Skeletal muscle tissue (tissue), 4 donors: ENCODE measurements around the gene CELSR3. TPM values are rescaled to one million over a fixed set of nuclear protein-coding genes. Genes with fewer than 3 reads are reported as not detected.

Experiments used
- H3K27ac ChIP-seq: one replicate; pipeline ENCODE4 v1.7.0; 2013; ENCODE audit warnings: mild to moderate bottlenecking, low read depth, low read length, inconsistent platforms
- H3K27me3 ChIP-seq, 3 donors: one replicate each; pipeline ENCODE4 v1.7.0; 2013; ENCODE audit warnings: low read length in 3 of 3; ENCODE audit not compliant: control insufficient read depth in 3 of 3, insufficient read depth in 3 of 3
- H3K36me3 ChIP-seq, 3 donors: one replicate each; pipeline ENCODE4 v1.7.0; 2013; ENCODE audit warnings: low read length in 3 of 3; ENCODE audit not compliant: control insufficient read depth in 3 of 3, insufficient read depth in 3 of 3
- H3K4me1 ChIP-seq, 3 donors: one replicate each; pipeline ENCODE4 v1.7.0; 2013; ENCODE audit warnings: low read length in 3 of 3, mild to moderate bottlenecking in 3 of 3; ENCODE audit not compliant: control insufficient read depth in 3 of 3, insufficient read depth in 3 of 3
- H3K4me3 ChIP-seq, 3 donors: one replicate each; pipeline ENCODE4 v1.7.0; 2013; ENCODE audit warnings: low read length in 3 of 3
- H3K9ac ChIP-seq, 3 donors: one replicate each; pipeline ENCODE4 v1.7.0; 2013; ENCODE audit warnings: low read length in 3 of 3, mild to moderate bottlenecking in 3 of 3, moderate library complexity in 2 of 3, low read depth in 1 of 3
- H3K9me3 ChIP-seq, 3 donors: one replicate each; pipeline ENCODE4 v1.7.0; 2013; ENCODE audit warnings: low read length in 3 of 3; ENCODE audit not compliant: control insufficient read depth in 3 of 3
- total RNA-seq: library from RNA; depleted of rRNA; stranded (reverse); fragments of >200 nt; gene quantifications from one replicate; pipeline ENCODE4 v1.2.3, GENCODE V29; 2014
- donor health status: Osteomylitis.

The CELSR3 gene
- total RNA-seq, 1 donor from 2014 or later = under 0.01 TPM

DNA sequence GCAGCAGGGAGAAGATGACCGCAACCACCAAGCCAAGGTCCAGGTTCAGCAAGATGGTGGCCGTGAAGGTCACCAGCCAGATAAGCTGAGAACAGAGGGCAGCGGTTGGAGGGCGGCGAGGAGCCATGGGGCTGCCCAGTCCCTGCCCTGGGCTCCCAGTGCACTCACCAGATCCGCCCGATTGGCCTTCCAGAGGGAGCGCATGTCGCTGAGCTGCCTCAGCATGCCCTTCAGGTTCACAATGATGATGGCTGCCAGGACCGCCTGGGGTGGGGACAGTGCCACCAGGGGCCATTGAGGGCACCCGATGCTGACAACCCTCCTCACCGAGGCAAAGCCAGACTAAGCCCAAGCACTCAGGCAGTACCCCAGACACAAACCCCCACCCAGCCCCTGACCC, 32.8 kb downstream of the CELSR3 start:
- Histone ChIP-seq H3K27me3 (no peaks in the 10 kb centered on the region), H3K9ac (no peak overlapping the region), H3K9me3 (no peaks in the 10 kb centered on the region), H3K4me1 (peaks cover 11 to 15% (median 13%) of the 10 kb centered on the region in 3 donors), H3K27ac (no peak overlapping the region), H3K4me3 (no peak overlapping the region), H3K36me3 (peaks cover 63 to 72% (median 72%) of the 10 kb centered on the region in 3 donors)

DNA sequence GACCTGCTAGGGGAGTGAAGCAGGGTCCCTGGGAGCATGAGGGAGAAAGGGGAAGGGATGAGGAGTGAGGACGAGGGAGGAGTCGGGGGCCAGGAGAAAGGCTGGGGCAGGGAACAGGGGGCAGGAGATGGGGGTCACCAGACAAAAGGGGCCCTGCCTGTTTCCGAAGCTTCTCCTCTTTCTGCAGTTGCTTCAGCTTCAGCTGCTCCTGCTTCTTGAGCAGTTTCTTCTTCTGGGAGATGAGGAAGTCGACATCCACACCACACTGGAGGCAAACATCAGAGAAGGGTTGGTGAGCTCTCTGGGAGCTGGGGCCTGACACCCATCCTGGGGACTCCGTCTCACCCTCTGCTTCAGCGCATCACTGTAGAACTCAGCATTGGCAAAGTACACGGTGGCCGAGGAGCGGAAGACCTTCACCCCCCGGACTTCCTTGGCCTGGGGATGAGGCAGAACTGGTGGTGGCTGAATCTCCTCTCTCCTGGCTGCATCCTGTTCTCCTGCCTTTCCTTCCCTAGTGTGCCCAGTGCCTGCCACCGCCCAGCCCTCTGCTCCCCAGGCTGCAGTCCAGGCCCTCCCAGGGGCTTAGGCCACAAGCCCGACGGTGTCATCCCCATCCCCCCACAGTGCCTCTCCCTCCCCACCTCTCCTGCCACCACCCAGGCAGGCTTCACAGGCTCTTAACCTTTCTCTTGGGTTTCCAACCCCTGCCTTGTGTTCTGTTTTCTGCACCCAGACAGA, 34.2 kb downstream of the CELSR3 start:
- no peak overlapping the region for H3K27ac ChIP-seq
- no peaks in the 10 kb centered on the region for H3K27me3 ChIP-seq
- no peaks in the 10 kb centered on the region for H3K9me3 ChIP-seq
- peaks cover 0 to under 1% (median 0%) of the 10 kb centered on the region in 3 donors for H3K4me1 ChIP-seq
- H3K9ac ChIP-seq = no peak overlapping the region
- no peak overlapping the region for H3K4me3 ChIP-seq
- peaks cover 63 to 74% (median 72%) of the 10 kb centered on the region in 3 donors for H3K36me3 ChIP-seq

DNA sequence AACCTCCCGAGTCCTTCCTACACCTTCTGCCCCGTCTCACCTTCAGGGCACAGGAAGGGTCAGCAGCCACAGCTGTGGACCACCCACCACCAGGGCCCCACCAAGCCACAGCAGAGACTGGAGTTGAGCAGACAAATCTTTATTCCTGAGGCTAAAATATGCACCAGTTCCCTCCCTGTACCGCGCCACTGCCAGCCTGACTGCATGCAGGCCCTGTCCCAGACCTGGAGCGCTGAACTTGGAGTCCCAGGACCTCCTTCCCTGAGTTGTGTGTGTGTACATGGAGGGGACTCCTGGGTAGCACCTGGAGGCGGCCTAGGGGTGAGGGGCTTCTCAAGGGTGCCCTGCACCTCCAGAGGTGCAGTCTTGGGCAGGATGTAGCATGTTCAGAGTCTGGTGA, 37.1 kb downstream of the CELSR3 start:
- Histone ChIP-seq H3K36me3 (peaks cover 38 to 51% (median 44%) of the 10 kb centered on the region in 3 donors), H3K4me1 (no peaks in the 10 kb centered on the region)

DNA sequence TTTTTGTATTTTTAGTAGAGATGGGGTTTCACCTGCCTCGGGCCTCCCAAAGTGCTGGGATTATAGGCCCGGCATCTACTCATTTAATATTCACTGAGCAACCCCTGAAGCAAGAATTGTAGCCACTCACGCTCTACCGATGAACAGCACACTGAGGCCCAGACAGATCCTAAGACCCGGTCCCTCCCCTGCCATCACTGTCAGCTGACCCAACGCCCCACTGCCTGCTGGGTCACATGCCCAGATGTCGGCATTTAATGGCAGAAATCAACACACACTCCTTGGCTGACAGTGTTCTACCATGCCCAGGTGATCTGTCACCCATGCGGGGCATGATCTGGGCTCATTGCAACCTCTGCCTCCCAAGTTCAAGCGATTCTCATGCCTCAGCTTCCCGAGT, 37.9 kb downstream of the CELSR3 start:
- Histone ChIP-seq H3K36me3 (peaks cover 30 to 45% (median 38%) of the 10 kb centered on the region in 3 donors), H3K4me1 (no peaks in the 10 kb centered on the region), H3K27ac (no peak overlapping the region), H3K27me3 (no peaks in the 10 kb centered on the region), H3K9ac (no peak overlapping the region), H3K9me3 (no peaks in the 10 kb centered on the region), H3K4me3 (no peak overlapping the region)

More for the DNA sequence above, 37.1 kb downstream of the CELSR3 start:
- H3K27me3 ChIP-seq = no peaks in the 10 kb centered on the region
- no peak overlapping the region for H3K9ac ChIP-seq
- no peaks in the 10 kb centered on the region for H3K9me3 ChIP-seq
- no peak overlapping the region for H3K4me3 ChIP-seq
- H3K27ac ChIP-seq = no peak overlapping the region

DNA sequence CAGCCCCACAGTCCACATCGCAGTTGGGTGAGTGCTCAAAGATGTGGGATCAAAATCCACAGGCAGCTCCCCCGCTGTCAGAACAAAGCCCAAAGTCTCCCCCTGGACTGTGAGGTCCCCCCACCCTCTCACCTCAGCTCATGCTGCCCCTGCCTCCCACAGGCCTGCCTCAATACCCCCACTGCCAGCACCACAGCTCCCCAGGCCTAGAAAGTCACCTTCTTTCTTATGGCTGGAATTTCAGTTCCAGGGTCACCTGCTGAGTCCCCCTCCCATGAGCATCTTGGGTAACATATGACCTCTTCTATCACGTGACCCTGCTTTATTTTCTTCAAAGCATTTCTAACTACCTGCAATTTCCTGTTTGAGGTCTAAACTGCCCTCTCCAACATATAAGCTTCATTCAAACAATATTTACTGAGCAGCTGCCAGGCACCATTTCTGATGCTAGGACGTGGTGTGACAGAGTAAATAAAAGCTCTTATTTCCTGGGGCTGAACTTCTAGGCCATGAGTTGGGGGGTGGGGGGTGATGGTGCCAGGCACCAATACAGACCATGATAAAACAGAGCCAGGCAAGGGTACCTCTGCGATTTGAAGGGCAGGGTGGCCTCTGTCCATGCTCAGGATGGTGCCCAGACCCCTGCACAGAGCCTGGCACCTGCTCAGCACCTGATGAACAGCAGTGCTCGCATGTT, 38.7 kb downstream of the CELSR3 start:
- H3K9ac ChIP-seq = no peak overlapping the region
- peaks cover 24 to 40% (median 31%) of the 10 kb centered on the region in 3 donors for H3K36me3 ChIP-seq
- no peaks in the 10 kb centered on the region for H3K27me3 ChIP-seq
- no peaks in the 10 kb centered on the region for H3K4me1 ChIP-seq
- no peaks in the 10 kb centered on the region for H3K9me3 ChIP-seq
- H3K4me3 ChIP-seq = no peak overlapping the region
- H3K27ac ChIP-seq = no peak overlapping the region

DNA sequence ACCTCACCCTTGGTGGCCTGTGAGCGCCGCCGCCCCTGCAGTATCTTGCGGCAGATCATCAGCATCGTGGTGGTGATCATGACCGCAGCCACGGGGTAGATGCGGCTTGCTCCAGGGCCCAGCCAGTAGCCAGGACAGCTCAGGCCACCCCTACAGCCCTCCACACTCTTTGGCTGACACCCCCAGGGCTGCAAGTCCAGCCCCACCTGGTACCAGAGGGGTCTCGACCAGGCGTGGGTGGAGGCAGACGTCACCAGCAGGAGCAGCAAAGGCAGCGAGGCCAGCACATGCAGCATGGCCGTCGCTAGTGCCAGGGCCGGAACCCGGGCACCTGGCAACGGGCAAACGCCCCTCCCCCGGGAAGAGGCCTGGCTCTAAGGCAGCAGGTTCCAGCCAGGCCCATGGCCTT, 41.2 kb downstream of the CELSR3 start, which contains the start of gene TMEM89:
Gene TMEM89 (minus strand): TSS at position 309 of the 409 bp plus-strand sequence. CDS start 13 bp downstream, at position 296.
- peaks cover 0 to 2% (median 0%) of the 10 kb centered on the region in 3 donors for H3K9me3 ChIP-seq
- no peaks in the 10 kb centered on the region for H3K4me1 ChIP-seq
- H3K27ac ChIP-seq = no peak within 1 kb of the TSS
- H3K4me3 ChIP-seq = no peak within 1 kb of the TSS
- no peaks in the 10 kb centered on the region for H3K27me3 ChIP-seq
- no peak within 1 kb of the TSS for H3K9ac ChIP-seq
- peaks cover 5 to 17% (median 13%) of the 10 kb centered on the region in 3 donors for H3K36me3 ChIP-seq

DNA sequence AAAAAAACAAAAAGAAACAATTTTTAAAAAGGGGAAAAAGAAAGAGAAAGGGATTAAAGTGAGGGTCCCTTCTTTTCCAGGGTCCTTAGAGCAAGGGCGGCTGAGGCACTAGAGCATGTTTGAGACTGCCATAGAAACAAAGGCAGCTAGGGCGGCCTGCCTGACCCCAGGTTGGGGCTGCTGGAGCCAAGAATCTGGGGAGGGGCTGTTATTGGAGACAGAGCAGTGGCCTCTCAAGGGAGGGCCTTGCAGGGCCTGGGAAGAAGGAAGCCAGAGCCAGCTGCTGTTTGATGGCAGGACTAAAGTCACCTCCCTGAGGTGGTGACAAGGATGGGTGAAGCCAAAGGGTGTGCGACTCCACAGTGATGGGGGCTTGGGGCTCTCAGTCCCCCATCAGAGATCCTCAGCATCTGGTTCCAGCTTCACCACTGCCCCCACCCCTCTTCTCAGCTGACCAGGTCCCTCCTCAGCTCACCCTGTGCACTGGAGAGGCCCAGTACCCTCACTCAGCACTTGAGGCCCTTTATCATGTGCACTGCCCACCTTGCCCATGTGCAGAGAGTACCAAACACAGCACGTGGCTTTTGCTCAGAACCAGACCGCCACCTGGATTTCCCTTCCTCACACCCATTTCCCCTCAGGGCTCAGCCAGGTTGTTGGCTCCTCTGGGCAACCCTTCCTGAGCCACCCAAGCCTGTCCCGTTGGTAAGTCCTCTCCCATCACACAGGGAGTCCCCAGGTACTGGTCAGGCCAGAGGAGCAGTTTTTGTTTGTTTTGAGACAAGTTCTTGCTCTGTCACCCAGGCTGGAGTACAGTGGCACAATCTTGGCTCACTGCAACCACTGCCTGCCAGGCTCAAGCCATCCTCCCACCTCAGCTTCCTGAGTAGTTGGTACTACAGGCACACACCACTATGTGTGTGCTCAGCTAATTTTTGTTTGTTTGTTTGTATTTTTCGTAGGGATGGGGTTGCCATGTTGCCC, 42.9 kb downstream of the CELSR3 start:
- Histone ChIP-seq H3K9me3 (peaks cover 0 to 2% (median 0%) of the 10 kb centered on the region in 3 donors), H3K27ac (no peak overlapping the region), H3K9ac (no peak overlapping the region)

DNA sequence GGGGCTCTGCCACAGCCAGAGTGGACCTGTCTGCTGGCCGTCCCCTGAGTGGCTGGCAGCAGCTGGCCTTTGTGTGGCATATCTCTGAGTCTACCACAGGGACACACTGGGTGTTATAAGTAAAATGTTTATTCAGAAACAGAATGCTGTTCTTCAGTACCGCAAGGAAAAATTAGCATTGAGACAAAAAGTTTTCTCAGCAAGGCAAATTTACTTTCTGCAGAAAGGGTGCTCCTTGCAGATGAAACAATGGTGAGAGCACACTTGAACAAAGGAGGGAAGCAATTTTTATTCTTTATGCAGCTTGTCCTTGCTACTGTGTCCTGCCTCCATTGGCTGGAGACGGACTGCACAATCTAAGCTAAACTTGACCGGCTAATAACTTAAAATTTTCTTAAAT, 45.1 kb downstream of the CELSR3 start:
- H3K36me3 ChIP-seq = no peaks in the 10 kb centered on the region
- H3K9me3 ChIP-seq = peaks cover 0 to 2% (median 0%) of the 10 kb centered on the region in 3 donors
- no peak overlapping the region for H3K4me3 ChIP-seq
- no peaks in the 10 kb centered on the region for H3K4me1 ChIP-seq
- no peak overlapping the region for H3K27ac ChIP-seq
- no peak overlapping the region for H3K9ac ChIP-seq
- H3K27me3 ChIP-seq = no peaks in the 10 kb centered on the region

More for the DNA sequence above, 42.9 kb downstream of the CELSR3 start:
- Histone ChIP-seq H3K27me3 (no peaks in the 10 kb centered on the region), H3K36me3 (peaks cover 0 to 2% (median 0%) of the 10 kb centered on the region in 3 donors), H3K4me3 (no peak overlapping the region), H3K4me1 (no peaks in the 10 kb centered on the region)

DNA sequence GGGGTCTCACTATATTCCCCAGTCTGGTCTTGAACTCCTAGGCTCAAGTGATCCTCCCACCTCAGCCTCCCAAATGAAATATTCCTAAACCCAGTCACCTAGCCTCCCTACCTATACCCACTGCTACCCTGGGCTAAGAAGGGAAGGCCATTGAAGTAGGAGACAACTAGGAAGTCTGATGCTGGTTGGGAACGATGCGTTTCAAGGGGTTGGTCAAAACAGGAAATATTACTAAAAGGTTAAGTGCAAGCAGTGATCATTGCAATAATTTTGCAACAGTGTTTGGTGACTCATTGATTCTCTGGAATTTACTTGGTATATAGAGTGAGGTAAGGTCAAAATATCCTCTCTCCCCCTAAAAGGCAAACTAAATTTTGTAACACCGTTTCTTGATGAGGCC, 48.6 kb downstream of the CELSR3 start:
- peaks cover 0 to 2% (median 0%) of the 10 kb centered on the region in 3 donors for H3K9me3 ChIP-seq
- H3K9ac ChIP-seq = no peak overlapping the region
- peaks cover 0 to 6% (median under 1%) of the 10 kb centered on the region in 3 donors for H3K4me1 ChIP-seq
- H3K27ac ChIP-seq = no peak overlapping the region
- H3K4me3 ChIP-seq = no peak overlapping the region
- no peaks in the 10 kb centered on the region for H3K27me3 ChIP-seq
- peaks cover 0 to under 1% (median 0%) of the 10 kb centered on the region in 3 donors for H3K36me3 ChIP-seq
